Endothelial cell of umbilical vein (primary cell): ENCODE data around the gene TCEA2. TPM values are rescaled to one million over a fixed set of nuclear protein-coding genes. Genes with fewer than 3 reads are reported as not detected.

Experiments used
- BruUV-seq: library from RNA; stranded (reverse); fragments of 400-500 nt; replicated peaks from 2 replicates; lab custom pipeline; 2021; lab: Mats Ljungman, UMichigan
- CTCF ChIA-PET: fragments of 300-600, 350-600 bp; sonication (Branson Sonifier 250); formaldehyde crosslinking; loops from one replicate; lab custom pipeline; 2021; ENCODE audit warnings: antibody characterized with exemption, inconsistent platforms; lab: Charles Lee
- POLR2A ChIA-PET: fragments of 300-600, 350-600 bp; sonication (Branson Sonifier 250); formaldehyde crosslinking; loops from one replicate; lab custom pipeline; 2021; ENCODE audit warnings: antibody characterized with exemption, inconsistent platforms; lab: Charles Lee
- DNase-seq: peaks from one replicate; pipeline ENCODE4 v3.0.0-alpha.2; 2011; ENCODE audit warnings: low read depth, low spot score
- FAIRE-seq: peaks from 2 replicates; lab custom pipeline; 2011; peaks lifted over from hg19 to GRCh38; lab: Jason Lieb, UNC
- H2AFZ ChIP-seq: 2 replicates; pipeline ENCODE4 v1.6.0; 2012; ENCODE audit warnings: low read depth, low read length, control low read depth, inconsistent platforms
- H3K27ac ChIP-seq: 2 replicates; pipeline ENCODE4 v1.5.1; 2011; ENCODE audit warnings: low read depth, mild to moderate bottlenecking, control low read depth, low read length, moderate library complexity; ENCODE audit not compliant: insufficient read depth
- H3K27me3 ChIP-seq, 2 experiments: 2 replicates each; pipeline versions ENCODE4 v1.6.0 to v1.6.1; 2011; ENCODE audit warnings: low read length in 2 of 2, mixed read lengths in 1 of 2; ENCODE audit not compliant: control insufficient read depth in 2 of 2, insufficient read depth in 2 of 2
- H3K36me3 ChIP-seq, 2 experiments: 2 replicates in 1 of 2; 3 replicates in 1 of 2; pipeline ENCODE4 v1.5.1; 2011; ENCODE audit warnings: low read length in 2 of 2, mild to moderate bottlenecking in 1 of 2, moderate library complexity in 1 of 2; ENCODE audit not compliant: control insufficient read depth in 2 of 2, insufficient read depth in 2 of 2; ENCODE audit errors: extremely low read depth in 1 of 2
- H3K4me1 ChIP-seq: 3 replicates; pipeline ENCODE4 v1.5.1; 2011; ENCODE audit warnings: mild to moderate bottlenecking, low read length; ENCODE audit not compliant: control insufficient read depth, insufficient read depth; ENCODE audit errors: extremely low read depth
- H3K4me2 ChIP-seq: 2 replicates; pipeline ENCODE4 v1.6.1; 2011; ENCODE audit warnings: low read length, control low read depth, mixed read lengths; ENCODE audit not compliant: insufficient read depth
- H3K4me3 ChIP-seq, 3 experiments: fragments of 200-600 bp in 1 of 3; sonication (generic), shearing (Covaris generic) in 1 of 3; replicated peaks in 1 of 3; 2 replicates each; pipeline ENCODE4 v1.5.1; 2011 to 2016; ENCODE audit warnings: control low read depth in 3 of 3, low read length in 3 of 3, mild to moderate bottlenecking in 2 of 3, inconsistent platforms in 1 of 3, low read depth in 1 of 3, moderate library complexity in 1 of 3; ENCODE audit not compliant: insufficient read depth in 1 of 3
- H3K79me2 ChIP-seq: 2 replicates; pipeline ENCODE4 v1.6.0; 2012; ENCODE audit warnings: low read length, inconsistent platforms; ENCODE audit not compliant: control insufficient read depth, insufficient read depth
- H3K9ac ChIP-seq: replicated peaks from 2 replicates; pipeline ENCODE3; 2011; ENCODE audit warnings: low read length, control low read depth; ENCODE audit not compliant: insufficient read depth; ENCODE audit errors: extremely low read depth
- H3K9me1 ChIP-seq: replicated peaks from 3 replicates; pipeline ENCODE4 v1.6.0; 2011; ENCODE audit warnings: mild to moderate bottlenecking, low read length; ENCODE audit not compliant: control insufficient read depth, insufficient read depth; ENCODE audit errors: extremely low read depth
- H3K9me3 ChIP-seq: replicated peaks from 2 replicates; pipeline ENCODE4 v1.5.1; 2012; ENCODE audit warnings: low read length, inconsistent platforms; ENCODE audit not compliant: control insufficient read depth, insufficient read depth
- H4K20me1 ChIP-seq: replicated peaks from 2 replicates; pipeline ENCODE3; 2011; ENCODE audit warnings: mild to moderate bottlenecking, low read length; ENCODE audit not compliant: control insufficient read depth, insufficient read depth; ENCODE audit errors: extremely low read depth
- EZH2 ChIP-seq: IDR thresholded peaks from 2 replicates; pipeline ENCODE4 v1.6.1; 2012; ENCODE audit warnings: borderline replicate concordance, low read depth, mild to moderate bottlenecking, moderate library complexity, low read length, inconsistent platforms; ENCODE audit not compliant: severe bottlenecking
- FOS ChIP-seq: IDR thresholded peaks from 2 replicates; pipeline ENCODE4 v1.6.1; 2011; ENCODE audit warnings: mild to moderate bottlenecking, low read length, moderate library complexity, borderline replicate concordance; ENCODE audit not compliant: insufficient read depth
- GATA2 ChIP-seq: IDR thresholded peaks from 2 replicates; pipeline ENCODE4 v1.7.0; 2011; ENCODE audit warnings: low read depth, mild to moderate bottlenecking, moderate library complexity, mixed read lengths, low read length; ENCODE audit not compliant: insufficient read length, insufficient read depth
- JUN ChIP-seq: IDR thresholded peaks from 2 replicates; pipeline ENCODE4 v1.6.1; 2011; ENCODE audit warnings: borderline replicate concordance, low read depth; ENCODE audit not compliant: insufficient read length, insufficient read depth
- MAX ChIP-seq: IDR thresholded peaks from 2 replicates; pipeline ENCODE4 v1.6.1; 2011; ENCODE audit not compliant: insufficient read depth, insufficient read length
- MYC ChIP-seq: IDR thresholded peaks from one replicate; pipeline ENCODE4 v1.6.1; 2011; ENCODE audit warnings: mild to moderate bottlenecking, low read depth, low read length
- POLR2A ChIP-seq: IDR thresholded peaks from 2 replicates; pipeline ENCODE4 v1.6.1; 2012; ENCODE audit warnings: low read depth, mild to moderate bottlenecking, control low read depth, low read length
- POLR2AphosphoS5 ChIP-seq: IDR thresholded peaks from 2 replicates; pipeline ENCODE4 v1.6.1; 2012; ENCODE audit warnings: low read depth, mild to moderate bottlenecking, control low read depth, low read length, moderate library complexity; ENCODE audit not compliant: insufficient read depth
- dilution Hi-C: fragments of 300-500 bp; cut with MboI; formaldehyde crosslinking; loops from one replicate; pipeline ENCODE4 v1.15.0; 2019; ENCODE audit warnings: low sequenced_read_pairs; ENCODE audit not compliant: extremely low pct_ligation_motif_present
- intact Hi-C: fragments of 100-400 bp; cut with micrococcal nuclease; formaldehyde crosslinking; loops from one replicate; pipeline ENCODE4 v1.10.0; 2022
- polyA plus RNA-seq, 4 experiments: library from polyadenylated mRNA; depleted of rRNA in 3 of 4; stranded (reverse) in 3 of 4; unstranded in 1 of 4; fragments of >200 nt; gene quantifications; 2 replicates each; pipeline versions ENCODE4 v1.2.1 to v1.2.3, GENCODE V29; 2011 to 2012; ENCODE audit warnings: missing spikeins in 1 of 4
- total RNA-seq: library from RNA; stranded (reverse); gene quantifications from 2 replicates; pipeline ENCODE4 v1.2.3, GENCODE V29; 2021
- TF ChIP-seq, protein P1 (sequence below), 2 donors: IDR thresholded peaks; 1 replicate in 1 of 2; 2 replicates in 1 of 2; pipeline ENCODE4 v1.5.1; 2011; ENCODE audit warnings: low read length in 2 of 2, mild to moderate bottlenecking in 2 of 2, moderate library complexity in 2 of 2, control low read depth in 1 of 2, inconsistent platforms in 1 of 2, low read depth in 1 of 2; ENCODE audit not compliant: insufficient read depth in 1 of 2; ENCODE audit errors: extremely low read depth in 1 of 2

Gene TCEA2
- total and polyA plus RNA-seq, 2 donors (not counting 3 experiments of a cell fraction or from before 2014, with no cell fraction given): 53.1 to 65.5 TPM

GRCh38 chr20:64104667-64105451 is 41.9 kb downstream of the TCEA2 start:
- CTCF ChIA-PET: no interaction called here

More at GRCh38 chr20:64104667-64105451, 41.9 kb downstream of the TCEA2 start:
- no peak overlapping the region for H3K4me3 ChIP-seq
- BruUV-seq: no TSS peak
- H3K9me3 ChIP-seq: no peaks in the 10 kb centered on the region
- FAIRE-seq (no peak), DNase-seq (no peak)
- intact Hi-C loops: no loop called here
- H3K9ac ChIP-seq: no peak overlapping the region
- dilution Hi-C loops: no loop called here
- POLR2A ChIA-PET: no interaction called here
- no peaks in the 10 kb centered on the region for H3K79me2 ChIP-seq
- H3K4me2 ChIP-seq: no peak overlapping the region
- H3K36me3 ChIP-seq: no peaks in the 10 kb centered on the region
- H3K9me1 ChIP-seq: no peaks in the 10 kb centered on the region
- no peaks in the 10 kb centered on the region for H4K20me1 ChIP-seq
- no peaks in the 10 kb centered on the region for H3K4me1 ChIP-seq
- TF ChIP-seq JUN (no peak), POLR2A (no peak), EZH2 (no peak), POLR2AphosphoS5 (no peak), GATA2 (no peak), MYC (no peak), MAX (no peak), FOS (no peak)
- TF ChIP-seq, protein P1, sequence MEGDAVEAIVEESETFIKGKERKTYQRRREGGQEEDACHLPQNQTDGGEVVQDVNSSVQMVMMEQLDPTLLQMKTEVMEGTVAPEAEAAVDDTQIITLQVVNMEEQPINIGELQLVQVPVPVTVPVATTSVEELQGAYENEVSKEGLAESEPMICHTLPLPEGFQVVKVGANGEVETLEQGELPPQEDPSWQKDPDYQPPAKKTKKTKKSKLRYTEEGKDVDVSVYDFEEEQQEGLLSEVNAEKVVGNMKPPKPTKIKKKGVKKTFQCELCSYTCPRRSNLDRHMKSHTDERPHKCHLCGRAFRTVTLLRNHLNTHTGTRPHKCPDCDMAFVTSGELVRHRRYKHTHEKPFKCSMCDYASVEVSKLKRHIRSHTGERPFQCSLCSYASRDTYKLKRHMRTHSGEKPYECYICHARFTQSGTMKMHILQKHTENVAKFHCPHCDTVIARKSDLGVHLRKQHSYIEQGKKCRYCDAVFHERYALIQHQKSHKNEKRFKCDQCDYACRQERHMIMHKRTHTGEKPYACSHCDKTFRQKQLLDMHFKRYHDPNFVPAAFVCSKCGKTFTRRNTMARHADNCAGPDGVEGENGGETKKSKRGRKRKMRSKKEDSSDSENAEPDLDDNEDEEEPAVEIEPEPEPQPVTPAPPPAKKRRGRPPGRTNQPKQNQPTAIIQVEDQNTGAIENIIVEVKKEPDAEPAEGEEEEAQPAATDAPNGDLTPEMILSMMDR (IDR thresholded peaks at IDR 0.05; ENCODE audit: extremely low read depth in 1 of 2, insufficient read depth in 1 of 2, low read depth in 1 of 2, low read length in 2 of 2): no peak
- H2AFZ ChIP-seq: no peak overlapping the region
- H3K27ac ChIP-seq: no peak overlapping the region
- peaks cover 19 to 22% of the 10 kb centered on the region in 2 experiments for H3K27me3 ChIP-seq
